WTC11 (cell line): ENCODE results near the gene NPAS2.

Experiments used
- ATF1 ChIP-seq: sonication (generic); formaldehyde crosslinking; IDR thresholded peaks from 2 replicates; pipeline ENCODE4 v1.8.1; 2023; ENCODE audit warnings: mild to moderate bottlenecking, moderate library complexity, missing genetic modification reagents
- ATF3 ChIP-seq: sonication (generic); formaldehyde crosslinking; conservative IDR thresholded peaks from 2 replicates; pipeline ENCODE4 v1.8.1; 2022; ENCODE audit warnings: mild to moderate bottlenecking, missing genetic modification reagents
- CTCF ChIP-seq: fragments of 200-600 bp; IDR thresholded peaks from 2 replicates; pipeline ENCODE4 v1.8.0; 2022; ENCODE audit warnings: antibody characterized with exemption
- E2F1 ChIP-seq: sonication (generic); formaldehyde crosslinking; IDR thresholded peaks from 2 replicates; pipeline ENCODE4 v1.8.0; 2022; ENCODE audit warnings: mild to moderate bottlenecking, missing genetic modification reagents
- ELF4 ChIP-seq: sonication (generic); formaldehyde crosslinking; IDR thresholded peaks from 2 replicates; pipeline ENCODE4 v1.8.1; 2022; ENCODE audit warnings: low read depth, mild to moderate bottlenecking, moderate library complexity, missing genetic modification reagents
- NR3C1 ChIP-seq: sonication (generic); formaldehyde crosslinking; conservative IDR thresholded peaks from 2 replicates; pipeline ENCODE4 v1.8.1; 2023; ENCODE audit warnings: low read depth, mild to moderate bottlenecking, missing genetic modification reagents
- RELA ChIP-seq: sonication (generic); formaldehyde crosslinking; IDR thresholded peaks from 2 replicates; pipeline ENCODE4 v1.8.1; 2022; ENCODE audit warnings: missing genetic modification reagents, mild to moderate bottlenecking, borderline replicate concordance
- TCF7 ChIP-seq: sonication (generic); formaldehyde crosslinking; IDR thresholded peaks from 2 replicates; pipeline ENCODE4 v1.8.0; 2022; ENCODE audit warnings: mild to moderate bottlenecking, low read depth, missing genetic modification reagents, moderate library complexity
- ZNF317 ChIP-seq: sonication (generic); formaldehyde crosslinking; IDR thresholded peaks from 2 replicates; pipeline ENCODE4 v1.8.1; 2023; ENCODE audit warnings: low read depth, mild to moderate bottlenecking, moderate library complexity, missing genetic modification reagents, borderline replicate concordance

GRCh38 chr2:101036562-101036961 lies 216.6 kb downstream of the NPAS2 start:
- TF ChIP-seq ATF3 (CRISPR knock-in tag) (no peak), ELF4 (CRISPR knock-in tag) (no peak), NR3C1 (CRISPR knock-in tag) (no peak), CTCF (0 out of 2 replicates have a peak, but pooled peaks have one; percentile 9), ATF1 (CRISPR knock-in tag) (no peak), RELA (CRISPR knock-in tag) (no peak), E2F1 (no peak), ZNF317 (CRISPR knock-in tag) (no peak), TCF7 (CRISPR knock-in tag) (no peak)
